SK-N-MC (cell line): ENCODE data around the gene OTX2.

ENCODE experiments used
- EZH2 ChIP-seq: fragments of 200-600 bp; sonication (generic); IDR thresholded peaks from one replicate; pipeline ENCODE4 v1.6.1; 2017; ENCODE audit warnings: antibody characterized with exemption
- POLR2AphosphoS5 ChIP-seq: IDR thresholded peaks from 2 replicates; pipeline ENCODE4 v1.6.1; 2012; ENCODE audit warnings: mild to moderate bottlenecking, low read depth, low read length, borderline replicate concordance

DNA sequence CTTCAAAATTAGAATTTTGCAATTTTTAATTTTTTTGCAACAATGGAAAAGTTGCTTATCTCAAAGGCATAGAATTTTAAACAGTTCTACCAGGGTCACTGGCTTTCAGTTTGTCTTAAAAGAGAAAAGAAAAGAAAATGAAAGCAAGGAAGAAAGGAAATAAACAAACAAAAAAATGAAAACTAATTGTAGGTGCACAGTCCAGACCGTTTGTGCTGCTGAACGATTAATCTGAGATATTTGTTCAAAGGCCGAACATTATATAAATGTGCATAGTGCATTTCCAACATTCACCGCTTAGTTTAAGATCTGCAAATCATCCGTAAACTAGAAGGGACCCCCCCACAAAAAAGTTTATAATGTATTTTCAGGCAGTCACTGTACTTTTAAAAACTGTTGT is 5.5 kb upstream of the OTX2 start:
- TF ChIP-seq EZH2 (no peak), POLR2AphosphoS5 (no peak)
